HG03378 (cell line): ENCODE data around the gene ZNF571.

ENCODE experiments used
- ATAC-seq: cut with Tn5 transposase; IDR thresholded peaks from one replicate; pipeline ENCODE4 v1.9.1; 2021; ENCODE audit warnings: mild to moderate bottlenecking, moderate library complexity; ENCODE audit not compliant: unreplicated experiment

The ZNF571 gene

DNA sequence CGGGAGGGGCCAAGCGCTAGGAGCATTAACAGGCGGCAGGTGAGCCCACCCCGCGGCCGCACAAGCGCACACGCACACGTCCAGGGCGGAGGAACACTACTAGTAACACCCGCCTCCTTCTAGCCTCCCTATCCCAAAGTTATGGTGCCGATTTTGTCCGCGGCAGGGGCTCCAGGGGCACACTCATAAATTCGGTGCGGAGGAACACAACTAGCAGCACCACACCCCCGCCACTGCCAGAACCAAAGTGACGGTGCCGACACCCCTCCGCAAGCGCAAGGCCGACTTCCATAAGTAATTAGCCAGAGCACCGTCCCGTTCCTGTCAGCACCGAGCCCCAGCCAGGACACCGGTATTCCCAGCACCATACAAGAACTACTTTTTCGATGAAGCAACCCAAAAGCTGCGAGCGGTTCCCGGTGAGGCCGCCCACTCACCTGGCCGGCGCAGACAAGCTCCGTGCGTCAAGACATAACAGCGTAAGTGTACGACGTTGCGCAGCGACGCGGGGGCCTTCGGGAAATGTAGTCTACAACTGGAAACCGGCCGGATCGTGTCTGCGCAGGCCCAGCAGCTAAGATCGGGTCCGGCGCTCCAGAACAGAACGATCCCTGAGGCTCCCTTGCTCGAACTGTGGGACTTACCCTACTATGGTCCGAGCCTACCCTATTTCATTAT, at the start of gene ZNF571, which contains the start of gene ZNF540:
Gene ZNF571, minus strand, starts transcription at position 489 of the 678 bp plus-strand sequence. CDS start 8,116 bp downstream, outside the sequence.
Gene ZNF540, plus strand, starts transcription at position 573 of the 678 bp plus-strand sequence. CDS start 3,572 bp downstream, outside the sequence.
- ATAC-seq = peak; percentile 91

DNA sequence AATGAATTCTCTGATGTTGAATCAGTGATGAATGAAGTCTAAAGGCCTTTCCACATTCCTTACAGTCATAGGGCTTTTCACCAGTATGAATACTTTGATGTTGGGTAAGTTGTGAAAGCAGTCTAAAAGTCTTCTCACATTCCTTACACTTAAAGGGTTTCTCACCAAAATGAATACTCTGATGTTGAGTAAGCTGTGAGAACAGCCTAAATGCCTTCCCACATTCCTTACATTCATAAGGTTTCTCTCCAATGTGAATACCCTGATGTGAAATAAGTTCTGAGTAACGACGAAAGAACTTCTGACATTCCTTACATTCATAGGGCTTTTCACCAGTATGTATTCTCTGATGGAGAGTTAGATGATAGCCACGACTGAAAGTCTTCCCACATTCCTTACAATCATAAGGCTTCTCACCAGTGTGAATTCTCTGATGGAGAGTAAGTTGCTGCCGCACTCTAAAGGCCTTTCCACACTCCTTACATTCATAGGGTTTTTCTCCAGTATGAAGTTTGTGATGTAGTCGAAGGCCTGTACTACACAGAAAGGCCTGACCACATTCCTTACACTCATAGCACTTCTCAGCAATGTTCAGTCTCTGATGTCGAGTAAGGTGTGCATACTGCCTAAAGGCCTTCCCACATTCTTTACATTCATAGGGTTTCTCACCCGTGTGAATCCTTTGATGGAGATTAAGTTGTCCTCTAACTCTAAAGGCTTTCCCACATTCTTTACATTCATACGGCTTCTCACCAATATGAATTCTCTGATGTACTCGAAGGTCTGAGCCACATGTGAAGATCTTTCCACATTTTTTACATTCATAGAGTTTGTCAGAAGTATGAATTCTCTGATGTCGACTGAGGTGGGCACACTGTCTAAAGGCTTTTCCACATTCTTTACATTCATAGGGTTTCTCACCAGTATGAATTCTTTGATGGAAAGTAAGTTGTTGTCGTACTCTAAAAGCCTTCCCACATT, 40.8 kb upstream of the ZNF571 start:
- ATAC-seq = no peak

GRCh38 chr19:37594982-37595382, 390 bp upstream of the ZNF571 start:
- ATAC-seq = peak; percentile 27

DNA sequence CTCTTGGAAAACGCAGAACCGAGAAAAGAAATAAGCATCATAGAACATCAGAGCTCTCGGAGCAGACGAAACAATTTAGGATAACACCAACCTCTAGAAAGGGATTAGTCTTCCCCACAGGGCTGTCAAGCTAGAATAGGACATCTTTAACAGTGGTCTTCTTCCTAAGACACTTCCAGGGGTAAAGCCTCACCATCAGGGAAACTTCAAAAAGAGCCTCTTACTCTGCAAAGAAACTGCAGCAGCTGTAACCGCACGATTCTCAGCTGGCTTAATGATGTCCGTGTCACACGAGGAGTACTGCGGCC, 642 bp downstream of the ZNF571 start:
- ATAC-seq = peak; percentile 29

DNA sequence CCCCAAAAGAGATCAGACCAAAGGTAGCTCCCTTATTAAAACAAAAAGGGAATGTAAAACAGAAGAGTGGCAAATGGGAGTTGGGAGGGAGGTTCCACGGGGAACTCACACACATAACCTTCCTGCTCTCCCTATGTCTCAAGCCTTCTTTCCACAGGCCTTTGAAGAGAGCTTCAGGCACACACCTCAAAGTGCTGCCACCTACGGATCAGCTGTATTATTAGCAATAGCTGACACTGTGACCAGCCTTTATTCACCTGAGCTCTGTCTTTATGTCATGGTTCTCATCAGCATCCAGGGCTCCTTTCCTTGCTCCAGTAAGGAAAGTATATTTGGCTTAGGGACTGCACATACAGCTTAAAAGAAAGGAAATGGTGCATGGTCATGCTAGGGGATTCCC, 11.3 kb downstream of the ZNF571 start:
- ATAC-seq = no peak

DNA sequence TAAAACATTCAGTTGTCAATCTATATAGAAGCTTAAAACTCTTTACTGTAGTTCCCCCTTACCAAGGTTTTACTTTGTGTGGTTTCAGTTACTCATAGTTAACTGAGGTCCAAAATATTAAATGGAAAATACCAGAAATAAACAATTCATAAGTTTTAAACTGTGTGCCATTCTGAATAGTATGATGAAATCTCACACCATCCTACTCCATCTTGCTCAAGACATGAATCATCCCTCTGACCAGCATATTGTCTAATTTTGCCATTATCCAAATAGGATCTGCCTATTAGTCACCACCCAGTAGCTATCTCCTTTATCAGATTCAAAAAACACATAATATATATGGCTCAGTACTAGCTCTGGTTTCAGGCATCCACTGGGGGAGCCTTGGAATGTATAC, 22.4 kb downstream of the ZNF571 start:
- ATAC-seq = no peak

GRCh38 chr19:37565370-37565669, 29.3 kb downstream of the ZNF571 start:
- ATAC-seq = no peak

GRCh38 chr19:37564624-37565369, 29.8 kb downstream of the ZNF571 start:
- no peak for ATAC-seq

- no peak for ATAC-seq
Measured at GRCh38 chr19:37563518-37563917, 31.1 kb downstream of the ZNF571 start.

DNA sequence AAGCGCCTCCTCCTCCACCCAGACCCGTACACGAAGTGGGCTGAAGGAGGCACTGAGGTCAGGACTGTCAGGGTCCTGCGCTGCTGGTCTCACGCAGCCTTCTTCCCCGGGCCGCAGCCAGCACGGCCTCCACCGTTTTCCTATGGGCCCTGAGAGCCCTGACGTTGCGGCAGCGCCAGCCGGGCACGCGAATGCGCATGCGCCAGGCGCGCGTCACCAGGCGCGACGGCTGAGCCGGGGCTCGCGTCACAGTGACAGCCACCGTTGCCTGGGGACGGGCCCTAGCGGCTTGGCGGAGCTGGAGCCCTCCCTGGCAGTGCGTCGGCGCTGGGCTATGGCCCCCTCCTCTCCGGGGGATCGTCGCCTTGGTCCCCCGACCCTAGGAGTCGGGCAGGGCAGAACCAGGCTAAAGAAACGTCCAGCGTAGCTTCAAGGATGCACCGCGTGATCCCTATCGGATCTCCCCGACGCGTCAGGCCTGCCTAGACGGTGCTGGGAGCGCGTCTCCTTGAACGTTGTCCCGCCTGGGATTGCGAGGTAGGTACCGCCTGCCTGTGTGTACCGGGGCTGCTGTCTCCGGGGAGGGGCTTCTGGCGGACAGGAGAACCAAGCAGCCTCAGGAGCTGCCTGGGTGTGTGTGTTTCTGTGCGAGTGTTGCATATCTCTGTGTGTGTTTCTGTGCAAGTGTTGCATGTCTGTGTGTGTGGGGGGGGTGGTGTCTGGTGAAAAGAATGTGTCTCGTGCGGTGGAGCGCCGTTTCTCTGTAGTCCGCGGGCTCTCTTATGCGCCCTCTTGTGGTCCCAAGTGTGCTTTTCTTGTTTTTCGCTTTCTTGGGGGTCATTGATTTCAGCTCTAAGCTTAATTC, 43.2 kb downstream of the ZNF571 start:
- ATAC-seq = no peak

DNA sequence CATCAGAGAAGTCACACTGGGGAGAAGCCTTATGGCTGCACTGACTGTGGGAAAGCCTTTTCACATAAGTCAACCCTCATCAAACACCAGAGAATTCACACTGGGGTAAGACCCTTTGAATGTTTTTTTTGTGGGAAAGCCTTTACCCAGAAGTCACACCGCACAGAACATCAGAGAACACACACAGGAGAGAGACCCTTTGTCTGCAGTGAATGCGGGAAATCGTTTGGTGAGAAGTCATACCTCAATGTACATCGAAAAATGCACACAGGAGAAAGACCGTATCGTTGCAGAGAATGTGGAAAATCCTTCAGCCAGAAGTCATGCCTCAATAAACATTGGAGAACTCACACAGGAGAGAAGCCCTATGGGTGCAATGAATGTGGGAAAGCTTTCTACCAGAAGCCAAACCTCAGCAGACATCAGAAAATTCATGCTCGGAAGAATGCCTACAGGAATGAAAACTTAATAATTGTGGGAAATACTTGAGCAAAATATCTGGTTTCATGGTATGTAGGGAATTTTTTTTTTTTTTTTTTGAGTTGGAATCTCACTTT, 57.1 kb downstream of the ZNF571 start:
- no peak for ATAC-seq

- ATAC-seq = no peak
Measured at GRCh38 chr19:37519890-37520289, 74.7 kb downstream of the ZNF571 start.
